HG03558 (cell line): Measurements from ENCODE around the gene CPED1.

Experiments
- ATAC-seq: cut with Tn5 transposase; IDR thresholded peaks from one replicate; pipeline ENCODE4 v1.9.1; 2021; ENCODE audit warnings: moderate number of reproducible peaks; ENCODE audit not compliant: unreplicated experiment; ENCODE audit errors: extremely low read depth

Gene CPED1

GRCh38 chr7:121012170-121012874 is 23.8 kb downstream of the CPED1 start:
- ATAC-seq, result no peak

- no peak for ATAC-seq
Measured at GRCh38 chr7:121012919-121013318, 24.4 kb downstream of the CPED1 start.

GRCh38 chr7:121015560-121015959 is 27.0 kb downstream of the CPED1 start:
- ATAC-seq, result no peak

- ATAC-seq, result no peak
Measured at GRCh38 chr7:121016966-121017365, 28.5 kb downstream of the CPED1 start.

- no peak for ATAC-seq
Measured at GRCh38 chr7:121017586-121017985, 29.1 kb downstream of the CPED1 start.

GRCh38 chr7:121019018-121019417 is 30.5 kb downstream of the CPED1 start:
- no peak for ATAC-seq

GRCh38 chr7:121020249-121020988 is 31.9 kb downstream of the CPED1 start:
- ATAC-seq, result no peak

- no peak for ATAC-seq
Measured at GRCh38 chr7:121020989-121021969, 32.8 kb downstream of the CPED1 start.

GRCh38 chr7:121023194-121023593 is 34.7 kb downstream of the CPED1 start:
- ATAC-seq, result no peak

GRCh38 chr7:121023683-121024511 is 35.4 kb downstream of the CPED1 start:
- ATAC-seq, result no peak

GRCh38 chr7:121024611-121025010 is 36.1 kb downstream of the CPED1 start:
- ATAC-seq, result no peak

- no peak for ATAC-seq
Measured at GRCh38 chr7:121026159-121026558, 37.6 kb downstream of the CPED1 start.

- ATAC-seq, result no peak
Measured at GRCh38 chr7:121026577-121027111, 38.1 kb downstream of the CPED1 start.

GRCh38 chr7:121027761-121028669 is 39.5 kb downstream of the CPED1 start:
- ATAC-seq, result no peak

GRCh38 chr7:121029302-121029701 is 40.8 kb downstream of the CPED1 start:
- no peak for ATAC-seq

GRCh38 chr7:121030308-121030707 is 41.8 kb downstream of the CPED1 start:
- ATAC-seq, result no peak

- no peak for ATAC-seq
Measured at GRCh38 chr7:121032645-121033460, 44.3 kb downstream of the CPED1 start.

GRCh38 chr7:121034929-121035328 is 46.4 kb downstream of the CPED1 start:
- ATAC-seq, result no peak
